Thyroid gland (tissue), 4 donors: ENCODE data around the gene CPT1C.

Experiments used
- CTCF ChIP-seq, 6 experiments: fragments of 200-600 bp in 3 of 6; fragments of 450-650 bp in 3 of 6; sonication (generic) in 3 of 6; IDR thresholded peaks; one replicate each; pipeline ENCODE4 v1.5.1; 2016 to 2019; ENCODE audit warnings: antibody characterized with exemption in 6 of 6, mild to moderate bottlenecking in 2 of 6, inconsistent platforms in 1 of 6, moderate library complexity in 1 of 6
- POLR2A ChIP-seq, 2 donors: fragments of 450-650 bp; IDR thresholded peaks; one replicate each; pipeline ENCODE4 v1.6.1; 2017; ENCODE audit warnings: antibody characterized with exemption in 2 of 2, mild to moderate bottlenecking in 2 of 2, moderate library complexity in 1 of 2

- TF ChIP-seq CTCF (IDR thresholded peaks at IDR 0.05) (no peak), POLR2A (IDR thresholded peaks at IDR 0.05) (no peak)
These were observed 2.3 kb upstream of the CPT1C start for GRCh38 chr19:49688531-49689132.
